Hematopoietic multipotent progenitor cell (in vitro differentiated cells): Measurements from ENCODE around the gene SLC12A2. TPM values are rescaled to one million over a fixed set of nuclear protein-coding genes. Genes with fewer than 3 reads are reported as not detected.
A peak's percentile ranks its signal among the peaks of the same experiment; 100 is the strongest.

Experiments used
- DNase-seq, 3 donors: peaks; one replicate each; pipeline ENCODE4 v3.0.0-alpha.2; 2011 to 2015; ENCODE audit warnings: low read depth in 2 of 3, low spot score in 2 of 3
- total RNA-seq: library from RNA; depleted of rRNA; stranded (reverse); fragments of >200 nt; gene quantifications from one replicate; pipeline ENCODE4 v1.2.3, GENCODE V29; 2012

The SLC12A2 gene
- 22.9 TPM for total RNA-seq

GRCh38 chr5:128083033-128083810, at the start of gene SLC12A2:
Gene SLC12A2 (plus strand): TSS chr5:128083766. CDS start chr5:128083955, 189 bp downstream.
- DNase-seq, result peak; percentile 93 to 98 (median 96)

DNA sequence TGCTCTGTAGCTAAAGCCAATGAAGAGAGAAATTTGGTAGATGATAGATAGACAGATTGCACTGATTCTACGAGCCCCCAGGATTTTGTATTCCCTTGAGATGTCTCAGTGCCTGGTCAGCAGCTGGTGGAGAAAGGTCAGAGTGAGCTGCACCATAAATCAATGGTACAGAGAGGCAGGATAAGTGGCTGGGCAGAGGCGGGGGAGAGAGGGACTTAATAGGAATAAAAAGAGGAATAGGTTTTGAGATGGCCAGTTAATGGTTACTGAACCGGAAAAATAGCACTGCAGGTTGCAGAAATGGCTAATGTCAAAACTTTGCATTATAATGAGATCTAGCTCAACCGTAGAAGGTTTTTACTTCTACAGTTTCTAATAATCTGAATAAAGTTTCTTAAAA, 47.9 kb upstream of the SLC12A2 start:
- no peak for DNase-seq

DNA sequence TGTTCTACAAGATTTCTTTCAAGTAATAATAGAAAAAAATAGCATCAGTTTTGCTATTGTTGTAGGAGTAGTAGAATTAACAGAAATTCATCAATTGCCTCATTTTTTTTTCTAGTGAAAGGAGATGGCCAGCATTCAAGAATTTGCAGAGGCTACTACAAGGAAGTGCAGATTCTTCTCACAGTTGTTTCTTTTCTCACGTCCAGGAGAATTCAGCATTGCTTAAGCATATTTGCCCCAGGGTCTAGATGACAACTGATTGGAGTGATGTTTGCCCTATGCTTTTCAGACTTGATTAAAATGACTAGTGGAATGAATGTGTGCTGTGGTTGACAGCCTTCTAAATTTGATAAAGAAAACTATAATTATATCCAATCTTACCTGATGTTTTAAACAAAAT, 46.6 kb upstream of the SLC12A2 start:
- no peak for DNase-seq

GRCh38 chr5:128038643-128039042, 44.9 kb upstream of the SLC12A2 start:
- DNase-seq, result peak in 2 of 3 donors; percentile 83 to 90

- no peak for DNase-seq
These were observed 42.6 kb upstream of the SLC12A2 start for GRCh38 chr5:128040927-128041326.

- no peak for DNase-seq
These were observed 30.8 kb upstream of the SLC12A2 start for GRCh38 chr5:128052780-128053179.

- no peak for DNase-seq
These were observed 30.1 kb upstream of the SLC12A2 start for GRCh38 chr5:128053291-128053954.

DNA sequence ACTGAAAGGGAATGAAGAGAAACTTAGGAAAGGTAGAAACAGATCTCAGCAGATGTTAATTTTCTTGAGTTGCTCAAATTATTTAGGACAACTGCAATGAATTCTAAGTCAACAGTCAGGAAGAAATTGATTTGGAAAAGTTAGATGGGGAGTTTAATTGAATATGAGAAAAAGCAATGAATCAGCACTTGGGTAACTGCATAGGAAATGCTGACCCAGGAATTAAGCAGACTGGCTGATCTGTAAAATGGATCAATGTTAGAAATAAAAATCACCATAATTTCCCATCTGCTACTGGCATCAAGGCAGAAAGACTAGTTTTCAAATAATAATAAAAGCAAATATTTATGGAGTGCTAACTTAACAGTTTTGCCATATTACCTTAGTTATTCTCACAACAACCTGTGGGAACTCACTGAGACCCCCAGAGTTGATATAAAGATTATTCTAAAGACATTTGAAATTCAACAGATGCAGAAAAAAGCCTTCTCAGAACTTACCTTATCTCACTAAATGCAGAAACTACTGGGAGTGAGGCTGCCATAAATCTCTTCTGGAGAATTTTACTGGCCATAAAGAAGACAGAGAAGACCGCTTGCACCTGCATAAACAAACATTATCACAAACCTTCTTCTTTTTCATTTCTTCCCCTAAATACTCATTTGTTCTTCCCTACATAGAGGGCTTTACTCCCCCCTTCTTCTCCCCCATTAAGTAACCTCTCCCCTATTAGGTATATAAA, 22.8 kb upstream of the SLC12A2 start:
- DNase-seq, result no peak

DNA sequence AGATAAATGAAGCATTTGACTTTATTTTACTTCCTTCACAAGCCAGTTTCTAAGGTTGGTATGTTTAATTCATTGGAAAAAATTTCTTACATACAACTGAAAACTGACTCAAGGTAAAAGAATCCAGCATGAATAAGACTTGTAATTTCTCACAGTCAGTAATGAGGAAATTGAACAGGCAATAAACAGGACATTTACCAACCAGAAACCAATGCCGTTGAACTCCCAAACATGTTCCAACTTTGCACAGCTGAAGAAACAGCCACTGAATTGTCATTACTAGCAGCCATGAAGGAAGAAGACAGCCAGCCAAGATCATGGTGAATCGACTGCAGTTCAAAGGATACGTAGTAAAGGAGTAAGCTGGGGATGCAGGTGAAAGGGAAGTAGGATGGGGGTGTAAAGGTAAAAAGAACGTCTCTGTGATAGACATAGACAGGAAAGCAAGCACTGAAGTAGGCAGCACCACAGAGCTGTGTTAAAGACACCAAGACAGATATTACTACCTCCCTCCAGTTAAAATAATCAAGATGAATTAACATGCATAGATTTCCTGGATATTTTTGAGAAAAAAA, 21.3 kb upstream of the SLC12A2 start:
- DNase-seq, result no peak

DNA sequence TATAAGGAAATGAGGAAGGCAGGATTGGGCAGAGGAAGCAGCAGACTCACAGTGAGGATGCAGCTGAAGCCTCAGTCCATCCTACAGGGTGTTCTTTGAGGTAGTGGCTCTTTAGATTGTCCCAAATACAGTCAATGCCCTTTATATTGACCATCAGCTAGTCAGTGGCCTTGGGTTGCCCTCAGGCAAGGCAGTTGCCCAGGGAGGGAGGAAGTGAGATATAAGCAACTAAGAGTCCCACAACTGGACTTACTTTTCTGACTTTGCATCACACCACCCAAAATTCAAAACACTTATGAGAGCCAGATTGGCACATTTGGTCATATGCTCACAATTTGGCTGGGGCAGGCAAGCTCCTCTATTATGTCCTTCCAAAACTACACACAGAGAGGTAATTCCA, 9.4 kb upstream of the SLC12A2 start:
- DNase-seq, result peak in 1 of 3 donors; percentile 21

GRCh38 chr5:128074953-128075352, 8.6 kb upstream of the SLC12A2 start:
- no peak for DNase-seq

- DNase-seq, result no peak
These were observed 6.0 kb upstream of the SLC12A2 start for GRCh38 chr5:128077526-128077925.

- DNase-seq, result no peak
These were observed 2.3 kb upstream of the SLC12A2 start for GRCh38 chr5:128081111-128081851.

- no peak for DNase-seq
These were observed 974 bp upstream of the SLC12A2 start for GRCh38 chr5:128082551-128083032.

DNA sequence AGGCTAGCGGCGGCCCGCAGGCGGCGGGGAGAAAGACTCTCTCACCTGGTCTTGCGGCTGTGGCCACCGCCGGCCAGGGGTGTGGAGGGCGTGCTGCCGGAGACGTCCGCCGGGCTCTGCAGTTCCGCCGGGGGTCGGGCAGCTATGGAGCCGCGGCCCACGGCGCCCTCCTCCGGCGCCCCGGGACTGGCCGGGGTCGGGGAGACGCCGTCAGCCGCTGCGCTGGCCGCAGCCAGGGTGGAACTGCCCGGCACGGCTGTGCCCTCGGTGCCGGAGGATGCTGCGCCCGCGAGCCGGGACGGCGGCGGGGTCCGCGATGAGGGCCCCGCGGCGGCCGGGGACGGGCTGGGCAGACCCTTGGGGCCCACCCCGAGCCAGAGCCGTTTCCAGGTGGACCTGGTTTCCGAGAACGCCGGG, 253 bp downstream of the SLC12A2 start:
- peak in 1 of 3 donors; percentile 64 for DNase-seq

DNA sequence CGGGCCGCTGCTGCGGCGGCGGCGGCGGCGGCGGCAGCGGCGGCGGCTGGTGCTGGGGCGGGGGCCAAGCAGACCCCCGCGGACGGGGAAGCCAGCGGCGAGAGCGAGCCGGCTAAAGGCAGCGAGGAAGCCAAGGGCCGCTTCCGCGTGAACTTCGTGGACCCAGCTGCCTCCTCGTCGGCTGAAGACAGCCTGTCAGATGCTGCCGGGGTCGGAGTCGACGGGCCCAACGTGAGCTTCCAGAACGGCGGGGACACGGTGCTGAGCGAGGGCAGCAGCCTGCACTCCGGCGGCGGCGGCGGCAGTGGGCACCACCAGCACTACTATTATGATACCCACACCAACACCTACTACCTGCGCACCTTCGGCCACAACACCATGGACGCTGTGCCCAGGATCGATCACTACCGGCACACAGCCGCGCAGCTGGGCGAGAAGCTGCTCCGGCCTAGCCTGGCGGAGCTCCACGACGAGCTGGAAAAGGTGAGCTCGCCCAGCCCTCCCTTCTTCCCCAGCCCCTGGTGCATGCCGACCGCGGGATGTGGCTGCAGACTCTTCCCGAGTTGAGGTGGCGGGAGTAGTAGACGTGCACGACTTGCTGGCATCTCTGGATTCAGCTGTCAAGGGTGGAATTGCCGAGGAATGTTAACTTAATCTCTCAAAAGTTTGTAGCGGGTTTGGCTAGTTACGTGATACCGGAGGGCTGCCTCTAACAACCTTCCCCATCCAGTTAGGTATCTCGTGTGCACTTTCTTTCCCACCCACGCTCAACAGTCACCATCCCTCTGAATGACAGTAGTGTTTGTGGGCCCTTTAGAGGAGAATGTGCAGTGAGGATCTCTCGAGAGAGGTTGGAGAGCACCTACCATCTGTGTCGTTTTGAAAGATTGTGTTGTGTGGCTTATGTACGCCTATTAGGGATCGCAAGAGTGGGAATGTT, 932 bp downstream of the SLC12A2 start:
- peak in 2 of 3 donors; percentile 21 to 40 for DNase-seq

DNA sequence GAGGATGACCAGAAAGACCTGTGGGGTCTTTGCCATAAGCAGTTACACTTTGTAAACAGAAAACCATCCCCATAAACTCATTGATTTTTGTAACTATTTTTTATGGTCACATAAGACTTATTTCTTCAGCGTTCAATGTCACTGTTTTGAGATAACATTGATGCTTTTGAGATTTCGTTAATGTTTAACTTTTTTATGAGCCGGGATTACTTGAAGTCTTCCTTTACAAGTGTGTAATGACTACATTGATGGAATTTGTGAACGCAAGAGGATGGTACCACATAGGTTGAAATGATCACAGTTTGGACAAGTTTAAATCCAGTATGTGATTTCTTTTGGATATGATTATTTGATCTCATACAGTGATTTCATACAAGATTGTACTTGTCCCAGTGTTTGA, 1.8 kb downstream of the SLC12A2 start:
- no peak for DNase-seq

- DNase-seq, result no peak
These were observed 8.0 kb downstream of the SLC12A2 start for GRCh38 chr5:128091579-128091978.

- DNase-seq, result no peak
These were observed 8.6 kb downstream of the SLC12A2 start for GRCh38 chr5:128092144-128092543.
